ENCODE results near the gene PRKAR1B. TPM values are rescaled to one million over a fixed set of nuclear protein-coding genes. Genes with fewer than 3 reads are reported as not detected.
A peak's percentile ranks its signal among the peaks of the same experiment; 100 is the strongest.

The PRKAR1B gene
- total RNA-seq, 2 donors from 2014 or later = 12.1 to 54.1 TPM

- H3K36me3 Mint-ChIP-seq = no peaks in the 10 kb centered on the region
- ATAC-seq = no peak
- H3K27ac Mint-ChIP-seq = no peak overlapping the region
- DNase-seq (ENCODE audit: low spot score in 2 of 2) = no peak
- H3K9me3 Mint-ChIP-seq = no peaks in the 10 kb centered on the region
Measured at GRCh38 chr7:732556-732955, 5.5 kb upstream of the PRKAR1B start.

- Mint-ChIP-seq H3K9me3 (no peaks in the 10 kb centered on the region), H3K36me3 (no peaks in the 10 kb centered on the region), H3K27ac (peak overlapping the region in 1 of 2 donors; percentile 7)
- ATAC-seq (peak in 1 of 2 donors; percentile 49), DNase-seq (ENCODE audit: low spot score in 2 of 2) (peak in 1 of 2 donors; percentile 34)
Measured at GRCh38 chr7:732094-732541, 5.0 kb upstream of the PRKAR1B start.

GRCh38 chr7:731440-732085 is 4.5 kb upstream of the PRKAR1B start:
- Mint-ChIP-seq H3K36me3 (no peaks in the 10 kb centered on the region), H3K27ac (peak overlapping the region in 1 of 2 donors; percentile 7), H3K9me3 (no peaks in the 10 kb centered on the region)
- ATAC-seq (no peak), DNase-seq (ENCODE audit: low spot score in 2 of 2) (no peak)

- Mint-ChIP-seq H3K9me3 (no peaks in the 10 kb centered on the region), H3K36me3 (peaks cover 3 to 4% of the 10 kb centered on the region in 2 donors), H3K27ac (no peak overlapping the region)
- no peak for DNase-seq (ENCODE audit: low spot score in 2 of 2)
- no peak for ATAC-seq
Measured at GRCh38 chr7:730501-731439, 3.7 kb upstream of the PRKAR1B start.

GRCh38 chr7:729140-730000 is 2.3 kb upstream of the PRKAR1B start:
- Mint-ChIP-seq H3K36me3 (peaks cover 13 to 18% of the 10 kb centered on the region in 2 donors), H3K9me3 (peaks cover 0 to 2% of the 10 kb centered on the region in 2 donors), H3K27ac (peak overlapping the region in 1 of 2 donors; percentile 9)
- no peak for DNase-seq (ENCODE audit: low spot score in 2 of 2)
- ATAC-seq = no peak

GRCh38 chr7:728602-729001 is 1.5 kb upstream of the PRKAR1B start:
- ATAC-seq (no peak), DNase-seq (ENCODE audit: low spot score in 2 of 2) (peak in 1 of 2 donors; percentile 38)
- Mint-ChIP-seq H3K9me3 (peaks cover 0 to 10% of the 10 kb centered on the region in 2 donors), H3K36me3 (peaks cover 20 to 25% of the 10 kb centered on the region in 2 donors), H3K27ac (no peak overlapping the region)

GRCh38 chr7:727806-728460 is 852 bp upstream of the PRKAR1B start:
- DNase-seq (ENCODE audit: low spot score in 2 of 2) = peak in 1 of 2 donors; percentile 25
- H3K9me3 Mint-ChIP-seq = peaks cover 0 to 11% of the 10 kb centered on the region in 2 donors
- peaks cover 25 to 32% of the 10 kb centered on the region in 2 donors for H3K36me3 Mint-ChIP-seq
- peak overlapping the region; percentile 52 to 61 for H3K27ac Mint-ChIP-seq
- ATAC-seq = no peak

GRCh38 chr7:726854-727103 is 302 bp downstream of the PRKAR1B start:
- Mint-ChIP-seq H3K9me3 (peaks cover 0 to 13% of the 10 kb centered on the region in 2 donors), H3K27ac (no peak overlapping the region), H3K36me3 (peaks cover 29 to 42% of the 10 kb centered on the region in 2 donors)
- DNase-seq (ENCODE audit: low spot score in 2 of 2) (no peak), ATAC-seq (peak; percentile 28 to 49)

GRCh38 chr7:726084-726853 is 812 bp downstream of the PRKAR1B start, which contains the start of gene DNAAF5:
Gene DNAAF5, plus strand, starts transcription at chr7:726699. Its CDS starts 22 bp downstream, at chr7:726721.
- ATAC-seq = peak; percentile 89 to 94
- H3K36me3 Mint-ChIP-seq = peaks cover 29 to 46% of the 10 kb centered on the region in 2 donors
- H3K27ac Mint-ChIP-seq = peak within 1 kb of the TSS; percentile 81 to 86
- peaks cover 0 to 16% of the 10 kb centered on the region in 2 donors for H3K9me3 Mint-ChIP-seq
- peak; percentile 85 to 87 for DNase-seq (ENCODE audit: low spot score in 2 of 2)

- Mint-ChIP-seq H3K9me3 (peaks cover 0 to 22% of the 10 kb centered on the region in 2 donors), H3K27ac (peak overlapping the region; percentile 81 to 86), H3K36me3 (peaks cover 34 to 46% of the 10 kb centered on the region in 2 donors)
- DNase-seq (ENCODE audit: low spot score in 2 of 2) = no peak
- ATAC-seq = no peak
Measured at GRCh38 chr7:725223-726005, 1.7 kb downstream of the PRKAR1B start.

- DNase-seq (ENCODE audit: low spot score in 2 of 2) = no peak
- ATAC-seq = no peak
- Mint-ChIP-seq H3K27ac (peak overlapping the region; percentile 37 to 86), H3K9me3 (peaks cover 0 to 26% of the 10 kb centered on the region in 2 donors), H3K36me3 (peaks cover 35 to 53% of the 10 kb centered on the region in 2 donors)
Measured at GRCh38 chr7:724298-724697, 2.8 kb downstream of the PRKAR1B start.

GRCh38 chr7:723541-723940 is 3.5 kb downstream of the PRKAR1B start:
- ATAC-seq (no peak), DNase-seq (ENCODE audit: low spot score in 2 of 2) (no peak)
- H3K36me3 Mint-ChIP-seq = peaks cover 35 to 53% of the 10 kb centered on the region in 2 donors
- no peak overlapping the region for H3K27ac Mint-ChIP-seq
- H3K9me3 Mint-ChIP-seq = peaks cover 0 to 29% of the 10 kb centered on the region in 2 donors

- ATAC-seq (no peak), DNase-seq (ENCODE audit: low spot score in 2 of 2) (no peak)
- Mint-ChIP-seq H3K27ac (no peak overlapping the region), H3K9me3 (peaks cover 0 to 31% of the 10 kb centered on the region in 2 donors), H3K36me3 (peaks cover 35 to 53% of the 10 kb centered on the region in 2 donors)
Measured at GRCh38 chr7:721619-722248, 5.3 kb downstream of the PRKAR1B start.

- peaks cover 6 to 9% of the 10 kb centered on the region in 2 donors for H3K36me3 Mint-ChIP-seq
- DNase-seq (ENCODE audit: low spot score in 2 of 2) = peak in 1 of 2 donors; percentile 35
- peak overlapping the region; percentile 18 to 24 for H3K27ac Mint-ChIP-seq
- H3K9me3 Mint-ChIP-seq = peaks cover 0 to 16% of the 10 kb centered on the region in 2 donors
- ATAC-seq = no peak
Measured at GRCh38 chr7:716636-717035, 10.4 kb downstream of the PRKAR1B start.

Data from activated naive CD4-positive, alpha-beta T cell treated with anti-CD3 and anti-CD28 coated beads, Interleukin-2, amount 50 U/mL, for 72 hours (primary cell).